HEK293T (cell line): ENCODE measurements around the gene USP9X.
"Not testable (repeated sequence)": the region's sequence is repeated elsewhere in the genome, so short reads cannot be mapped to it uniquely, and the experiment has no call there.

Experiments used
- CTCF ChIA-PET: fragments of 350-600 bp; formaldehyde crosslinking; extraction: SDS; loops from one replicate; lab custom pipeline; 2021; ENCODE audit warnings: antibody characterized with exemption, inconsistent platforms; lab: Yijun Ruan, JAX
- POLR2A ChIA-PET: fragments of 350-600 bp; formaldehyde crosslinking; extraction: SDS; loops from one replicate; lab custom pipeline; 2020; ENCODE audit warnings: antibody characterized with exemption, inconsistent platforms; lab: Yijun Ruan, JAX
- DNase-seq: peaks from one replicate; pipeline ENCODE4 v3.0.0; 2012; ENCODE audit warnings: mixed read lengths; ENCODE audit errors: extremely low spot score
- ARNT ChIP-seq: fragments of 450-650 bp; IDR thresholded peaks from 2 replicates; pipeline ENCODE4 v1.6.1; 2017; ENCODE audit warnings: mild to moderate bottlenecking
- BHLHE40 ChIP-seq: fragments of 450-650 bp; IDR thresholded peaks from 2 replicates; pipeline ENCODE4 v1.6.1; 2016; ENCODE audit warnings: mild to moderate bottlenecking, moderate library complexity, borderline replicate concordance
- CTBP1 ChIP-seq: fragments of 450-650 bp; IDR thresholded peaks from 2 replicates; pipeline ENCODE4 v1.6.1; 2016; ENCODE audit warnings: borderline replicate concordance
- ELF4 ChIP-seq: fragments of 450-650 bp; IDR thresholded peaks from 2 replicates; pipeline ENCODE4 v1.6.1; 2017; ENCODE audit warnings: antibody characterized with exemption
- FOXA1 ChIP-seq: fragments of 450-650 bp; IDR thresholded peaks from 2 replicates; pipeline ENCODE4 v1.6.1; 2016; ENCODE audit warnings: mild to moderate bottlenecking
- FOXK2 ChIP-seq: fragments of 450-650 bp; IDR thresholded peaks from 2 replicates; pipeline ENCODE4 v1.6.1; 2016; ENCODE audit warnings: mild to moderate bottlenecking
- FOXM1 ChIP-seq: fragments of 450-650 bp; IDR thresholded peaks from 2 replicates; pipeline ENCODE4 v1.6.1; 2017; ENCODE audit warnings: mild to moderate bottlenecking, borderline replicate concordance
- HDGF ChIP-seq: fragments of 450-650 bp; IDR thresholded peaks from 2 replicates; pipeline ENCODE4 v1.6.1; 2017; ENCODE audit warnings: antibody characterized with exemption, borderline replicate concordance
- L3MBTL2 ChIP-seq: fragments of 450-650 bp; conservative IDR thresholded peaks from 2 replicates; pipeline ENCODE4 v1.6.1; 2016; ENCODE audit warnings: mild to moderate bottlenecking
- LEF1 ChIP-seq: fragments of 450-650 bp; IDR thresholded peaks from 2 replicates; pipeline ENCODE4 v1.6.1; 2017; ENCODE audit warnings: mild to moderate bottlenecking, borderline replicate concordance
- NFRKB ChIP-seq: fragments of 450-650 bp; IDR thresholded peaks from 2 replicates; pipeline ENCODE4 v1.6.1; 2016; ENCODE audit warnings: mild to moderate bottlenecking, moderate library complexity
- PKNOX1 ChIP-seq: fragments of 450-650 bp; IDR thresholded peaks from 2 replicates; pipeline ENCODE4 v1.6.1; 2016
- SP1 ChIP-seq: fragments of 450-650 bp; IDR thresholded peaks from 2 replicates; pipeline ENCODE4 v1.6.1; 2017
- SUZ12 ChIP-seq: fragments of 450-650 bp; IDR thresholded peaks from 2 replicates; pipeline ENCODE4 v1.6.1; 2016; ENCODE audit warnings: mild to moderate bottlenecking
- TARDBP ChIP-seq: fragments of 450-650 bp; IDR thresholded peaks from 2 replicates; pipeline ENCODE4 v1.6.1; 2016
- ZNF384 ChIP-seq: fragments of 450-650 bp; IDR thresholded peaks from 2 replicates; pipeline ENCODE4 v1.6.1; 2016

Gene USP9X

DNA sequence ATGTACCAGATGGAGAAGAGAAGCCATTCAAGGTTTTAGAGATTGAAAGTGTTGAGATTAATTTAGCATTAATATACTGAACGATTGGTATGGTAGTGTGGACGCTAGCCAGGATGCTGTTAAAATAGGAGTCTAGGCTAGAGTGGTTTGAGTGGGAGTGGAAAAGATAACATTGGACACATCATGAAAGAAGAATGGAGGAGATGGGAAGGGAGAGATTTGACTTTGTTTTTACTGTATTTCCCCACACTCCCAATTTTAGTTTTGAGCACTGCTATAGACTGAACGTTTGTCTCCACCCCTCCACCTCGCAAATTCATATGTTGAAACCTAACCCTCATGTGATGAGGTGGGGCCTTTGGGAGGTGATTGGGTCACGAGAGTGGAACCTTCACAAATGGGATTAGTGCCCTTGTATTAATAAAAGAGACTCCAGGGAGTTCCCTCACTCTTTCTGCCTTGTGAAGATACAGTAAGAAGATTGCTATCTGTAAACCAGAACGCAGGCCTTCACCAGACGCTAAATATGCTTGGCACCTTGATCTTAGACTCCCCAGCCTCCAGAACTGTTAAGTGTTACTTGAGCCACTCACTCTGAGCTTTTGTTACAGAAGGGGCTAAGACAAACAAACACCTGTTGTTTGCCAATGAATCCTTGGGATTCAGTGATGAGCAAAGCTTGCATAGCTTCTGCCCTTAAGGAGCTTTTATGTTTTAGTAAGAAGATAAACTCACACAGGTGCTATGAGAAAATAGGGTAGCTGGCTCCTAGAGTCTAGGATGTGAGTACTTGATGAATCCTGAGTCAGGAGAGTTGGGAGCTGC, 25.8 kb downstream of the USP9X start:
- POLR2A ChIA-PET: interaction anchor here (3.1 kb wide), 1 partner anchor 26 kb away, joined by 16 read pairs; the partner anchor contains the start of gene USP9X
- TF ChIP-seq ARNT (no peak), FOXA1 (no peak), HDGF (no peak), NFRKB (no peak), TARDBP (no peak), LEF1 (no peak)
- no peak for DNase-seq
- CTCF ChIA-PET: interaction anchor here (0.7 to 1.4 kb wide), 2 partner anchors 20 to 459 kb away, joined by 3 read pairs; no protein-coding TSS in a partner anchor

GRCh38 chrX:41115104-41115425, 29.8 kb downstream of the USP9X start:
- POLR2A ChIA-PET: interaction anchor here (2.0 kb wide), 1 partner anchor 29 kb away, joined by 17 read pairs; the partner anchor contains the start of gene USP9X
- DNase-seq: not testable (repeated sequence)
- CTCF ChIA-PET: interaction anchor here (0.6 to 1.1 kb wide), 13 partner anchors 8 to 575 kb away, joined by 3 to 7 read pairs (median 4); no protein-coding TSS in a partner anchor
- TF ChIP-seq ZNF384: peak; percentile 100

DNA sequence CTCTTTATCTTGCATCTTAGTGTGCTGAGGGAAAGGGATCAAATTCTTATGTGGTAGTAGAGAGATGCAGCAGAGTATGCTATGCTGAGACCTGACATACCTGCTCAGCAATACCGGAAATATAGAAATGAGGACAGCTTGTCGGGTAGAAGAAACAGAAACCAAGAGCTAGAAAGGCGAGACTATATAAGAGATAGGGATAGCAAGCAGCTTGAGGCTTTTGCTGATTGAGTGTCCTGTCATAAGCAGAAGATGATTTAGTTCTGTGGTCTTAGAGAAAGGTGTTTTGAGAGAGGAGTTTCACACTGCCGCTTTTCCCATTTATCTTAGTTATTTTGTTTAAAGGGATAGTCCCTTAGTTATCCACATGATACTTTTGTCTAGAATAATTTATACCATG, 31.7 kb downstream of the USP9X start:
- TF ChIP-seq PKNOX1 (0 out of 2 replicates have a peak, but pooled peaks have one; percentile 32), ELF4 (no peak)
- DNase-seq: no peak
- CTCF ChIA-PET: interaction anchor here (0.6 kb wide), 1 partner anchor 18 kb away, joined by 13 read pairs; no protein-coding TSS in a partner anchor
- POLR2A ChIA-PET: no interaction called here

- no peak for DNase-seq
- CTCF ChIA-PET: interaction anchor here (0.6 kb wide), 1 partner anchor 65 kb away, joined by 3 read pairs; no protein-coding TSS in a partner anchor
- no peak for TF ChIP-seq CTBP1
- TF ChIP-seq PKNOX1: no peak
- POLR2A ChIA-PET: no interaction called here
These were observed 32.9 kb downstream of the USP9X start for GRCh38 chrX:41118156-41118555.

GRCh38 chrX:41119803-41120202, 34.6 kb downstream of the USP9X start:
- POLR2A ChIA-PET: no interaction called here
- CTCF ChIA-PET: no interaction called here
- TF ChIP-seq CTBP1: no peak
- DNase-seq: no peak

DNA sequence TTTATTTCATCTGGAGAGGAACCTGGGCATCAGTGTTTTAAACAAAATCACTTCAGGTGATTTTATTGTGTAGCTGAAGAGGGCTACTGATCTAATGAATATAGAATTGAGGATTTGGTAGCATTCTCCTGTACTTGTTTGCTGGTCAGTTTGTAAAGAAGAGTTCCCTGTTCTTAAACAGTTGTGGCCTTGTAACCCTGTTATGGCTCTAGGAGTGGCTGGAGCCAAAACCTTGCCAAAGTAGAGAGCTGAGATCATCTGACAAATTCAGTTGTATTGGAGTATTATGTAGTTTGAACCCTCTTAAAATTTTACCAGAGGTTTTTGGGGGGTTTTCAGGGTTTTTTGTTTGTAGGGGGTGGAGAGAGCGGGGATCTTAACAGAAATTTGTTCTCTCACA, 36.5 kb downstream of the USP9X start:
- no peak for DNase-seq
- TF ChIP-seq TARDBP (no peak), SUZ12 (no peak), BHLHE40 (no peak), SP1 (no peak), ARNT (no peak), NFRKB (no peak), FOXM1 (no peak), LEF1 (no peak), FOXA1 (no peak), FOXK2 (no peak), L3MBTL2 (no peak), PKNOX1 (no peak), CTBP1 (no peak)
- ChIA-PET POLR2A (interaction anchor here (0.6 kb wide), 1 partner anchor 21 kb away, joined by 3 read pairs; no protein-coding TSS in a partner anchor), CTCF (no interaction called here)

GRCh38 chrX:41122664-41123257, 37.5 kb downstream of the USP9X start:
- CTCF ChIA-PET: interaction anchor here (1.1 kb wide), 1 partner anchor 8 kb away, joined by 5 read pairs; no protein-coding TSS in a partner anchor
- DNase-seq: no peak
- no peak for TF ChIP-seq FOXM1
- no peak for TF ChIP-seq HDGF
- no peak for TF ChIP-seq ARNT
- POLR2A ChIA-PET: no interaction called here
